HG02981 (cell line): Measurements from ENCODE around the gene BST1.
"Not testable (repeated sequence)": the region's sequence is repeated elsewhere in the genome, so short reads cannot be mapped to it uniquely, and the experiment has no call there.

Source experiments
- ATAC-seq: cut with Tn5 transposase; IDR thresholded peaks from one replicate; pipeline ENCODE4 v1.9.1; 2021; ENCODE audit warnings: mild to moderate bottlenecking, moderate library complexity; ENCODE audit not compliant: unreplicated experiment

The BST1 gene

DNA sequence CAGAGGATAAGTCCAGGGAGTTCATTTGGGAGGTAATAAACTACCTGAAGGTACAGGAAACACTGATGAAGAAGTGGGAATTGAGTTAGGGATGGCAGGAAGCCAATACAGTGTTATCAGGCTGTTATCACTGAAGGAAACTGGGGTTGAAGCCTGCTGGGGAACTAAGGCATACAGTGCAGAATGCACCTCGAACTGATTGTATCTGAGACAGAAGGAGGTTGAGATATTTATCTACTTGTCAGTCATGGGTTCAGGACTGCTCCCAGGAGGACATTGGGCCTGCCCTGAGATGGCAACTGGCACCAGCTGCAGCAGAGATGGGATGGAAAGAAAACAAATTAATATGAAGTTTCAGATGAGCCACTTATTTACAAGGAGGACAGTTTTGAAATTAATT lies 39.8 kb downstream of the BST1 start:
- ATAC-seq: no peak

GRCh38 chr4:15744016-15744545 lies 41.2 kb downstream of the BST1 start:
- ATAC-seq: no peak

- no peak for ATAC-seq
Measured at GRCh38 chr4:15746110-15746509, 43.2 kb downstream of the BST1 start.

DNA sequence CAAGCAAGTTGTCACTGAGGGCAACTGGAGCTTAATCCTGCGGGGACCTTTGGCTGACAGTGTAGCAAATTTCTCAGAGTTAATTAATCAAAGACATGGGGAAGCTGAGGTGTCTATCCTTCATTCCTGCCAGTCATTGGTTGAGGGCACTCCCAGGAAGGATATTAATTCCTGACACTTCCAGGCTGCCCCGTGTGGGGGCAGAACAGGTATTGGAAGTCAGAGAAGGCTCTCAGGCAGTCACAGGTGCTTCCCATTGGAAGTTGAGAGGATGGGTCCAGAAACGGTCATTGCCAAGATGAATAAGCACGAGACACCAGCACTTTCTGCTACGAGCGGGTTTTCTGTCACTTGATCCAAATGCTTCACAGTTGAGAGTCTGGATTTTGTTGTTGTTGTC lies 46.1 kb downstream of the BST1 start:
- no peak for ATAC-seq

GRCh38 chr4:15751153-15751552 lies 48.3 kb downstream of the BST1 start:
- ATAC-seq: no peak

GRCh38 chr4:15753081-15753480 lies 50.2 kb downstream of the BST1 start:
- ATAC-seq: no peak

DNA sequence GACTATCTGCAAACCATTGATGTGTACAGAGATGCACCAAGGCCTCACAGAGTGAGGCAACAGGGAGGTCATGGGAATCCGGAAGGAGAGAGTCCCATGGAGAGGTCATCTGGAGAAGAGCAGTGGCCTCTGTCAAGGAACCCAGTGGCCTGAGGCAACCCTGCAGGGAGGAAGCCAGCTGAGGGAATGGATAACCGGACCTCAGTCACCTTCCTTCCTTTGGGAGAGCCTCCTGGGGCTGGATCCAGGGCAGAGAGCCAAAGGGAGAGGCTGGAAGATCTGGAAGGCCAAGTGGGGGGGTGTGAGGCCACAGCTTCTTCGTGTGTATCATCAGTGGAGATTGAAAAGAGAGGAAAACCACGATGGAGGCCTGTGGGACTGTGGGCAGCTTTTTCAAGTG lies 50.9 kb downstream of the BST1 start:
- no peak for ATAC-seq

- ATAC-seq: no peak
Measured at GRCh38 chr4:15754323-15754722, 51.5 kb downstream of the BST1 start.

GRCh38 chr4:15755321-15756155 lies 52.7 kb downstream of the BST1 start:
- ATAC-seq: peak; percentile 27

- ATAC-seq: peak; percentile 85
Measured at GRCh38 chr4:15756361-15756861, 53.5 kb downstream of the BST1 start.

- no peak for ATAC-seq
Measured at GRCh38 chr4:15757054-15757453, 54.2 kb downstream of the BST1 start.

DNA sequence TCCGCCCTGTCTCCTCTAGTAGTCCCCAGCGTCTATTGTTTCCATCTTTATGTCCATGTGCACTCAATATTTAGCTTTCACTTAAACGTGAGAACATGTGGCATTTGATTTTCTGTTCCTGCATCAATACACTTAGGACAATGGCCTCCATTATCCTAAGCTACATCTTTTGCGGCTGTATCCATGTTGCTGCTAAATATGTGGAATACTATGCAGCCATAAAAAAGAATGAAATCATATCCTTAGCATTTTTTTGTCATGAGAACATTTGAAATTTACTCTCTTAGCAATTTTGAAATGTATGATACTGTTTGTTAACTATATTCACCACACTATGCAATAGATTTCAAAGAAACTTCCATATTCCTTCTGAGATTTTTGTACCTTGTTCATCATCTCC lies 55.4 kb downstream of the BST1 start:
- ATAC-seq: no peak

DNA sequence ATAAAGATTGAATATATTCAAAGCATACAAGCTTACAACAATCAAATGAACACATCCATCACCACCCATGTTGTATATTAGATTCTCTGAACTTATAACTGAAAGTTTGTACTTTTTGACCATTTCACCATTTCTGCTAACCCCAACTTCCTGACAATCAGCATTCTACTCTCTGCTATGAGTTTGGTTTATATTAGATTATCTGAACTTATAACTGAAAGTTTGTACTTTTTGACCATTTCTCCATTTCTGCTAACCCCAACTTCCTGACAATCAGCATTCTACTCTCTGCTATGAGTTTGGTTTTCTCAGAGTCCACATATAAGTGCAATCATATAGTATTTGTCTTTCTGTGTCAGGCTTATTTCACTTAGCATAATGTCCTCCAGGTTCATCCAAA lies 59.6 kb downstream of the BST1 start:
- ATAC-seq: not testable (repeated sequence)

DNA sequence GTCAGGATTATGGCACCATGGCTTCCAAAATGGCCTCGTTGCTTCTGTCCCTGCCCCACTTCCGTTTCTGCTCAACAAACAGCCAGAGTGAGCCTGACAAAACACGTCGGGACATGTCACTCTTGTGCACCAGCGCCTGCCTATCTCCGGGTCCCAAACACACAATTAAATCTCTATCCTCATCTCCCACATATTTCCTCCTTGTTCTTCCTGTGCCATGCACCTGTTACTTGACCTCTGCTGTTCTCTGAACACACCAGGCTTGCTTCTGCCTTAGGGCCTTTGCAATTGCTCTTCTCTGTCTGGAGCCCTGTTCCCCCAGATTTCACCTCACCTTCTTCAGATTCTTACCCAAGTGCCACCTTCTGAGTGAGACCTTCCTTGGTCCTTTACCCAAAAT lies 62.5 kb downstream of the BST1 start:
- no peak for ATAC-seq

GRCh38 chr4:15765910-15766697 lies 63.2 kb downstream of the BST1 start:
- peak; percentile 45 for ATAC-seq

DNA sequence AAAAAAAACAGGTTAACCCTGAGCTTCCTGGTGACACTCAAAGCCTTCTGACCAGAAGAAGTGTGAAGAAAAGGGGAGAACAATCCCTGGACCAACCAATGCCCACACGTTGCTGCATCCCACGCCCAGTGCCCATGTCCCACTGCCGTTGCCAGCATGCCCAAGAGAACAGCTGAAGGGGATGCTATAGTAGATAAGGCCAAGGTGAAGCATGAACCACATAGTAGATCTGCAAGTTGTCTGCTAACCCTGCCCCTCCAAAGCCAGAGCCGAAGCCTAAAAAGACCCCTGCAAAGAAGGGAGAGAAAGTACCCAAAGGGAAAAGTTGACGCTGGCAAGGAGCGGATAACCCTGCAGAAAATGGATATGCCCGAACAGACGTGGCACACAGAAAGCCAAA lies 64.0 kb downstream of the BST1 start:
- ATAC-seq: no peak

DNA sequence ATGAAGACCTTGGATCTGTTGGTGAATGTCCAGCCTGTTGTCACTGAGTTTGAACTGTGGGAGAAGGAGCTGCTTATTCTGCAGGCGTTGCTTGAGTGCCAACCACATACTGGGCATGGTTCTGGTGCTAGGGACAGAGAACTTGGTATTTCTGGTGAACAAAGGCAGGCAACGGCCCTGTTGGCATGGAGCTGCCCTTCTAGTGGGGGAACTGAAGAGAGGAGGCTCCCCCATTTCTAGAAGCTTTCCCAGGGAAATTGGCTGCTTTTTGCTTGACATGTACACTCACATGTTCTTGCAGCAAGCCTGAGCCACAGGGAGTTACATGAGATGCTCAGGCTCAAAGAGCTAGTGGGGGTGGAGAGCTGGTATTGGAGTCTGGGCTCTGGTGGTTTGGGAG lies 66.3 kb downstream of the BST1 start:
- no peak for ATAC-seq

- peak; percentile 69 for ATAC-seq
Measured at GRCh38 chr4:15771216-15772058, 68.6 kb downstream of the BST1 start.

DNA sequence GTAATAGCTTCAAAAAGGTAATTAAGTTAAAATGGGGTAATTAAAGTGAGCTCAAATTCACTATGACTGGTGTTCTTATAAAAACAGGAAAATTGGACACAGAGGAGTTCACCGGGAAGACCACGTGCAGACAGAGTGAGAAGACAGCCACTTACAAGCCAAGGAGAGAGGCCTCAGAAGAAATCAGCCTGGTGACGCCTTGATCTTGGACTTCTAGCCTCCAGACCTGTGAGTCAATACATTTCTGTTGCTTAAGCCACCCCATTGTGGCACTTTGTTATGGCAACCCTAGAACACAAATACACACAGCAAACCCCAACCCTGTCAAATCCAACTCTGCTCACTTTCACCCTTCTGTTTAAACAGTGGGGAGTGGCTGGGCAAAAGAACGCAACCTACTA lies 71.2 kb downstream of the BST1 start:
- ATAC-seq: no peak

GRCh38 chr4:15776871-15777648 lies 74.2 kb downstream of the BST1 start:
- ATAC-seq: no peak
